A673 (cell line): ENCODE results near the gene CHML. TPM values are rescaled to one million over a fixed set of nuclear protein-coding genes. Genes with fewer than 3 reads are reported as not detected.

Experiments used
- BruUV-seq: library from RNA; stranded (reverse); fragments of 400-500 nt; replicated peaks from 2 replicates; lab custom pipeline; 2021; lab: Mats Ljungman, UMichigan
- CTCF ChIA-PET: fragments of 300-600 bp; sonication (Branson Sonifier 250); formaldehyde crosslinking; loops from one replicate; lab custom pipeline; 2022; ENCODE audit warnings: antibody characterized with exemption; lab: Charles Lee
- POLR2A ChIA-PET: fragments of 300-600 bp; sonication (Branson Sonifier 250); formaldehyde crosslinking; loops from one replicate; lab custom pipeline; 2022; ENCODE audit warnings: antibody characterized with exemption; ENCODE audit not compliant: low non-redundant PET; lab: Charles Lee
- DNase-seq: peaks from one replicate; pipeline ENCODE4 v3.0.0-alpha.2; 2015; ENCODE audit warnings: low spot score
- H3K27ac ChIP-seq: fragments of 200-600 bp; sonication (generic); 2 replicates; pipeline ENCODE4 v1.5.1; 2016; ENCODE audit warnings: mixed run types, low read depth, mild to moderate bottlenecking, mixed read lengths, antibody characterized with exemption, low read length; ENCODE audit not compliant: poor library complexity, severe bottlenecking
- H3K27me3 ChIP-seq: fragments of 200-600 bp; sonication (generic); replicated peaks from 2 replicates; pipeline ENCODE4 v1.6.1; 2017; ENCODE audit warnings: mixed run types, low read depth, mild to moderate bottlenecking, mixed read lengths, antibody characterized with exemption, low read length; ENCODE audit not compliant: insufficient read depth, poor library complexity
- H3K36me3 ChIP-seq: fragments of 200-600 bp; sonication (generic); 2 replicates; pipeline ENCODE4 v1.6.1; 2016; ENCODE audit warnings: mixed run types, mild to moderate bottlenecking, mixed read lengths, antibody characterized with exemption, low read length; ENCODE audit not compliant: insufficient read depth, poor library complexity, severe bottlenecking
- H3K4me1 ChIP-seq: fragments of 200-600 bp; sonication (generic); 2 replicates; pipeline ENCODE4 v1.6.1; 2017; ENCODE audit warnings: mixed run types, mild to moderate bottlenecking, mixed read lengths, antibody characterized with exemption, low read length; ENCODE audit not compliant: insufficient read depth, poor library complexity, severe bottlenecking
- H3K4me3 ChIP-seq: fragments of 200-600 bp; sonication (generic); 2 replicates; pipeline ENCODE4 v1.5.1; 2016; ENCODE audit warnings: low read depth, mixed run types, mild to moderate bottlenecking, mixed read lengths, low read length; ENCODE audit not compliant: poor library complexity, severe bottlenecking
- H3K9me3 ChIP-seq: fragments of 200-600 bp; sonication (generic); 2 replicates; pipeline ENCODE4 v1.6.1; 2016; ENCODE audit warnings: mixed run types, low read depth, mild to moderate bottlenecking, mixed read lengths, antibody characterized with exemption, low read length; ENCODE audit not compliant: poor library complexity, severe bottlenecking
- CTCF ChIP-seq: fragments of 300-800, 200-600 bp; sonication (generic); conservative IDR thresholded peaks from 2 replicates; pipeline ENCODE4 v1.5.1; 2017; ENCODE audit warnings: low read depth, mild to moderate bottlenecking, antibody characterized with exemption, low read length, moderate library complexity, mixed read lengths
- EZH2 ChIP-seq: fragments of 200-600 bp; sonication (generic); IDR thresholded peaks from 2 replicates; pipeline ENCODE4 v1.6.1; 2017; ENCODE audit warnings: borderline replicate concordance, low read depth, mild to moderate bottlenecking, mixed read lengths, antibody characterized with exemption, low read length; ENCODE audit not compliant: poor library complexity, severe bottlenecking
- intact Hi-C: fragments of 100-400 bp; cut with micrococcal nuclease; formaldehyde crosslinking; loops from one replicate; pipeline ENCODE4 v1.10.0; 2022; ENCODE audit not compliant: unreplicated experiment
- total RNA-seq: library from RNA; stranded (reverse); gene quantifications from 2 replicates; pipeline ENCODE4 v1.2.3, GENCODE V29; 2021

CHML gene
- total RNA-seq, 1 experiment from 2014 or later, result 11.9 TPM

- TF ChIP-seq CTCF (no peak), EZH2 (no peak)
- Histone ChIP-seq H3K27me3 (no peaks in the 10 kb centered on the region), H3K9me3 (no peaks in the 10 kb centered on the region), H3K4me1 (peaks cover 18% of the 10 kb centered on the region), H3K27ac (no peak overlapping the region), H3K4me3 (no peak overlapping the region), H3K36me3 (no peaks in the 10 kb centered on the region)
- ChIA-PET POLR2A (no interaction called here), CTCF (no interaction called here)
- no peak for DNase-seq
- intact Hi-C loops, result no loop called here
- no TSS peak for BruUV-seq
Observed at GRCh38 chr1:241631674-241632073, 8.5 kb downstream of the CHML start.

- H3K4me1 ChIP-seq, result peaks cover 18% of the 10 kb centered on the region
- no peaks in the 10 kb centered on the region for H3K27me3 ChIP-seq
- ChIA-PET POLR2A (no interaction called here), CTCF (no interaction called here)
- no peaks in the 10 kb centered on the region for H3K9me3 ChIP-seq
- no peak overlapping the region for H3K4me3 ChIP-seq
- no peak for DNase-seq
- BruUV-seq, result no TSS peak
- intact Hi-C loops, result no loop called here
- no peaks in the 10 kb centered on the region for H3K36me3 ChIP-seq
- no peak overlapping the region for H3K27ac ChIP-seq
- TF ChIP-seq EZH2 (no peak), CTCF (no peak)
Observed at GRCh38 chr1:241630899-241631298, 9.3 kb downstream of the CHML start.

GRCh38 chr1:241630476-241630875 lies 9.7 kb downstream of the CHML start:
- Histone ChIP-seq H3K4me3 (no peak overlapping the region), H3K4me1 (peaks cover 18% of the 10 kb centered on the region), H3K27ac (no peak overlapping the region), H3K9me3 (no peaks in the 10 kb centered on the region), H3K36me3 (no peaks in the 10 kb centered on the region), H3K27me3 (no peaks in the 10 kb centered on the region)
- BruUV-seq, result no TSS peak
- intact Hi-C loops, result no loop called here
- TF ChIP-seq EZH2 (no peak), CTCF (no peak)
- POLR2A ChIA-PET, result no interaction called here
- CTCF ChIA-PET, result interaction anchor here (0.6 kb wide), 1 partner anchor 388 kb away, joined by 17 read pairs; no protein-coding TSS in a partner anchor
- no peak for DNase-seq
